ENCODE results near the gene SMAP1.

SMAP1 gene

DNA sequence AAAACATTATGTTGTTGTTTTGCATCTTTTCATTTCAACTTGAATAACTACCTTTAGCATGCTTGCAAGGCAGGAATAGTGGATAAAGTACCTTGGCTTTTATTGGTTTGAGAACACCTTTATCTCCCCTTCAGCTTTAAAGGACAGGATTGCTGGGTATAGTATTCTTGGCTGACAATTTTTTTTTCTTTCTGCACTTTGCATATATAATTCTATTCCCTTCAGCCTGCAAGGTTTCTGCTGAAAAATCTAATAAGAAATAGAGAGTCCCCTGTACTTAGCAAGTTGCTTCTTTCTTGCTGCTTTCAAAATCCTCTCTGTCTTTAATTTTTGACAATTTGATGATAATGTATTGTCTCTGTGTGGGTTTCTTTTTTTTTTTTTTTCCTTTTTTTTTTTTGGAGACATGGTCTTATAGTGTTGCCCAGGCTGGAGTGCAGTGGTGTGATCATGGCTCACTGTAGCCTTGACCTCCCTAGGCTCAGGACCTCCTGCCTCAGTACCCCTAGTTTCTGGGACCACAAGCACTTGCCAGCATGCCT lies 47.1 kb downstream of the SMAP1 start:
- no peak overlapping the region for H3K4me3 ChIP-seq (ENCODE audit: low read depth, low read length)
- TF ChIP-seq MYC (IDR thresholded peaks at IDR 0.05; ENCODE audit: low read depth, low read length) (no peak), POLR2A (IDR thresholded peaks at IDR 0.05; ENCODE audit: extremely low read depth, insufficient read length) (no peak)
- TF ChIP-seq, protein P1, sequence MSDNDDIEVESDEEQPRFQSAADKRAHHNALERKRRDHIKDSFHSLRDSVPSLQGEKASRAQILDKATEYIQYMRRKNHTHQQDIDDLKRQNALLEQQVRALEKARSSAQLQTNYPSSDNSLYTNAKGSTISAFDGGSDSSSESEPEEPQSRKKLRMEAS (IDR thresholded peaks at IDR 0.05; ENCODE audit: low read depth, low read length) = no peak
- TF ChIP-seq, protein P2, sequence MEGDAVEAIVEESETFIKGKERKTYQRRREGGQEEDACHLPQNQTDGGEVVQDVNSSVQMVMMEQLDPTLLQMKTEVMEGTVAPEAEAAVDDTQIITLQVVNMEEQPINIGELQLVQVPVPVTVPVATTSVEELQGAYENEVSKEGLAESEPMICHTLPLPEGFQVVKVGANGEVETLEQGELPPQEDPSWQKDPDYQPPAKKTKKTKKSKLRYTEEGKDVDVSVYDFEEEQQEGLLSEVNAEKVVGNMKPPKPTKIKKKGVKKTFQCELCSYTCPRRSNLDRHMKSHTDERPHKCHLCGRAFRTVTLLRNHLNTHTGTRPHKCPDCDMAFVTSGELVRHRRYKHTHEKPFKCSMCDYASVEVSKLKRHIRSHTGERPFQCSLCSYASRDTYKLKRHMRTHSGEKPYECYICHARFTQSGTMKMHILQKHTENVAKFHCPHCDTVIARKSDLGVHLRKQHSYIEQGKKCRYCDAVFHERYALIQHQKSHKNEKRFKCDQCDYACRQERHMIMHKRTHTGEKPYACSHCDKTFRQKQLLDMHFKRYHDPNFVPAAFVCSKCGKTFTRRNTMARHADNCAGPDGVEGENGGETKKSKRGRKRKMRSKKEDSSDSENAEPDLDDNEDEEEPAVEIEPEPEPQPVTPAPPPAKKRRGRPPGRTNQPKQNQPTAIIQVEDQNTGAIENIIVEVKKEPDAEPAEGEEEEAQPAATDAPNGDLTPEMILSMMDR (IDR thresholded peaks at IDR 0.05; ENCODE audit: low read depth, low read length) = no peak
- no peak for DNase-seq (ENCODE audit: low read depth)

DNA sequence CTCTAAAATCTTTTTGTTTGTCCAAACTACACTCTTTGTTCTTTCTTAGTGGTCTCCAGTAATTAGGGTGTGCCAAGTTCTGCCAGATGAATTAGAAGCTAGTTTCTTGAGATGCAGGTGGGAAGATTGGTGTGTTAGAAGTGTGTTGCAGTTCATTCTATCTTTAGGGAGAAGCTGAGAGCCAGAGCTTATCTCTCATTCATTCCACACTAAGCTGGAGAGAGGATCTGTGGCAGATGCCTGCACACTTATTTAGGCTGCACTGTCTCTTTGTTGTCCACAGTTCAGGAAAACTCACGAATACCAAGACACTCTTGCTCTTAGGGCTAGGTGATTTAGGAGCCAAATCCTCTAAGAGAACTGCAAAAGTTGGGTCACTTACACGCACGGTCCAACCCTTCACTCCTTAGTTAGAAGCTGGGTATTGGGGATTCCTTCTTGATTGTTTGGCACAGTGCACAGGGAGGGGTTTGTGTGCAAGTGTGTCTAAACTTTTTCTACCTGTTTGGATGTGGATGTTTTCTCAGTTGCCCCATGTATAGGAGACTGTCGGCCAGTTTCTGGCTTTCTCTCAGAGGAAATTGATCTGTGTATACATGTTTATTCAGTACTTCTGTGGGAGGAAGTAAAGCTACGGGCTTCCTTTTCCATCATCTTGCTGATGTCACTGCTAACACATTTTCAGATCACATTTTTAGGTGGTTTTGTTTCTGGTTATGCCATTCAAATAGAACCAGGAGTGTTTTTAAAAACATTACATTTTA lies 49.5 kb downstream of the SMAP1 start:
- no peak for DNase-seq (ENCODE audit: low read depth)

DNA sequence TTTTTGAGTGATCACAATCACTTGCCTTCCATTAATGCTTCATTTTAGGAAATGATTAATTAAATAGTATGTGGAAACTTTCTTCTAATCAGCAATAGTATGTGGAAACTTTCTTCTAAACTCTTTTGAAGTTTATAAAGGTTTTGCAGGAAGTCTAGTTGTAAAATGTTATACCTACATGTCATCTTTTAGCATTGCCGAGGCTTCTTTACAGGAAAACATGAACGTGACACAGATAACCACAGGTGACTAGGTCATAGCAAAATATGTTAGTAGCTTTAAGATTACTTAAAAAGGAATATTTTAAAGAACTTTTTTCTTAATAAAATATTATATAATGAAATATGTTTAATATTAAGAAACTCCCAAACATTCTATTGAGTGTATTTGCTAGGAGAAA lies 56.8 kb downstream of the SMAP1 start:
- TF ChIP-seq, protein P2 (IDR thresholded peaks at IDR 0.05; ENCODE audit: low read depth, low read length) = no peak
- TF ChIP-seq, protein P1 (IDR thresholded peaks at IDR 0.05; ENCODE audit: low read depth, low read length) = no peak
- no peak for TF ChIP-seq POLR2A (IDR thresholded peaks at IDR 0.05; ENCODE audit: extremely low read depth, insufficient read length)
- TF ChIP-seq MYC (IDR thresholded peaks at IDR 0.05; ENCODE audit: low read depth, low read length) = no peak
- no peak overlapping the region for H3K4me3 ChIP-seq (ENCODE audit: low read depth, low read length)
- no peak for DNase-seq (ENCODE audit: low read depth)

More for the DNA sequence above, 49.5 kb downstream of the SMAP1 start:
- TF ChIP-seq, protein P2 (IDR thresholded peaks at IDR 0.05; ENCODE audit: low read depth, low read length) = no peak
- TF ChIP-seq, protein P1 (IDR thresholded peaks at IDR 0.05; ENCODE audit: low read depth, low read length) = no peak
- TF ChIP-seq POLR2A (IDR thresholded peaks at IDR 0.05; ENCODE audit: extremely low read depth, insufficient read length) = no peak
- TF ChIP-seq MYC (IDR thresholded peaks at IDR 0.05; ENCODE audit: low read depth, low read length) = no peak
- H3K4me3 ChIP-seq (ENCODE audit: low read depth, low read length) = no peak overlapping the region

DNA sequence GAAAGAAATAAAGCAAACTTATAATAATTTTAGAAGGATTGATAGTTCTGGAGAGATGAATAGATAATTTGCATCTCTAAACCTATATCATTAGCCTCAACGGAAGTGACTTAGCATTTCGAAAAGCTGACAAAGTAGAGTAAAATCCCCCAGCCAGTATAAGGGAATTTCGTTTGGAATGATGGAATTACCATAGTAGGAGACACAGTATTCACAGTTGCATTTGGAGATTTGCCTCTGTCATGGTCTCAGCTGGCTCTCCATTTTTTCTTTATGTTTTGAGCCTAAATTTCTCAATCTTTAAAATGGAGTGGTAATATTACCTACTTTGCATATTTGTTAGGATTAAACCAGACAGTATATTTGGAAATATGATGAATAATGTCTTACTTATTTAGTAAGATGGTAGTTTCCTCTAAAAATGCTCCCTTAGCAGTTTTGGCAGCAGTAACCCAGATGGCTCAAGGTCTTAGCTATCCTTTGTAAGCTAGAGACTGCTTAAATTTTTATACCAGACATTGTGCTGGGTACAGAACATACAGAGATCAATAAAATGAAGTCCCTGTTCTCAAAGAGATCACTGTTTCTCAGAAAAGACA lies 58.2 kb downstream of the SMAP1 start:
- H3K4me3 ChIP-seq (ENCODE audit: low read depth, low read length) = no peak overlapping the region
- DNase-seq (ENCODE audit: low read depth) = no peak
- TF ChIP-seq POLR2A (IDR thresholded peaks at IDR 0.05; ENCODE audit: extremely low read depth, insufficient read length) = no peak
- TF ChIP-seq, protein P2 (IDR thresholded peaks at IDR 0.05; ENCODE audit: low read depth, low read length) = no peak
- TF ChIP-seq MYC (IDR thresholded peaks at IDR 0.05; ENCODE audit: low read depth, low read length) = no peak
- TF ChIP-seq, protein P1 (IDR thresholded peaks at IDR 0.05; ENCODE audit: low read depth, low read length) = no peak

DNA sequence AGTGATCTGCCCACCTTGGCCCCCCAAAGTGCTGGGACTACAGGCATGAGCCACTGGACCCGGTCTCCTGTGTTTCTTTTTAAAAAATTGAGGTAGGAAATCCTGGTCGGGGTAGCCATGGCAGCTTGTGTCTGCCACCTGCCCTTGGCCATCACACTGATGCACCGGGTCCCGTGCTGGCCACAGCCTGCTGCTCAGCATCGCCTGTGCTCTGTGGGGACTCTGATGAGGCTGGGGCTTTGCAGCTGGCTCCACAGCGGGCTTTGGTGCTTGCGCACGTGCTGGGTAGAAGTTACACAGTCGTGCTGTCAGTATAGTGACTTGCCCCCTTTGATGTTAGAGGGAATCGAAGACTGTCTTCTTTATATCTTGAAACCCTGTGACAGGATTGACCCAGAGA lies 66.7 kb downstream of the SMAP1 start:
- TF ChIP-seq, protein P1 (IDR thresholded peaks at IDR 0.05; ENCODE audit: low read depth, low read length) = no peak
- TF ChIP-seq, protein P2 (IDR thresholded peaks at IDR 0.05; ENCODE audit: low read depth, low read length) = no peak
- TF ChIP-seq MYC (IDR thresholded peaks at IDR 0.05; ENCODE audit: low read depth, low read length) (no peak), POLR2A (IDR thresholded peaks at IDR 0.05; ENCODE audit: extremely low read depth, insufficient read length) (no peak)
- H3K4me3 ChIP-seq (ENCODE audit: low read depth, low read length) = no peak overlapping the region
- DNase-seq (ENCODE audit: low read depth) = no peak

All from NB4 (cell line).